Activated naive CD8-positive, alpha-beta T cell treated with anti-CD3 and anti-CD28 coated beads for 36 hours (primary cell): ENCODE measurements around the gene SMARCA1. TPM values are rescaled to one million over a fixed set of nuclear protein-coding genes. Genes with fewer than 3 reads are reported as not detected.

Experiments used
- DNase-seq: peaks from one replicate; pipeline ENCODE4 v3.0.0; 2021
- H3K27ac Mint-ChIP-seq: one replicate; pipeline ENCODE4 v1.8.0; 2022; ENCODE audit warnings: mild to moderate bottlenecking, moderate library complexity, mixed read lengths
- H3K27me3 Mint-ChIP-seq: one replicate; pipeline ENCODE4 v1.8.0; 2022; ENCODE audit warnings: mild to moderate bottlenecking, mixed read lengths
- H3K36me3 Mint-ChIP-seq: one replicate; pipeline ENCODE4 v1.8.0; 2021; ENCODE audit warnings: mild to moderate bottlenecking, mixed read lengths
- H3K4me1 Mint-ChIP-seq: one replicate; pipeline ENCODE4 v1.8.0; 2021; ENCODE audit warnings: mixed read lengths
- H3K4me3 Mint-ChIP-seq: one replicate; pipeline ENCODE4 v1.8.0; 2022; ENCODE audit warnings: mild to moderate bottlenecking, moderate library complexity, mixed read lengths
- H3K9me3 Mint-ChIP-seq: one replicate; pipeline ENCODE4 v1.8.0; 2022; ENCODE audit warnings: mixed read lengths
- total RNA-seq, 2 experiments: library from RNA; stranded (reverse); gene quantifications; one replicate each; pipeline ENCODE4 v1.2.3, GENCODE V29; 2021

Gene SMARCA1
- total RNA-seq, 2 experiments from 2014 or later = 0.40 to 0.47 TPM

DNA sequence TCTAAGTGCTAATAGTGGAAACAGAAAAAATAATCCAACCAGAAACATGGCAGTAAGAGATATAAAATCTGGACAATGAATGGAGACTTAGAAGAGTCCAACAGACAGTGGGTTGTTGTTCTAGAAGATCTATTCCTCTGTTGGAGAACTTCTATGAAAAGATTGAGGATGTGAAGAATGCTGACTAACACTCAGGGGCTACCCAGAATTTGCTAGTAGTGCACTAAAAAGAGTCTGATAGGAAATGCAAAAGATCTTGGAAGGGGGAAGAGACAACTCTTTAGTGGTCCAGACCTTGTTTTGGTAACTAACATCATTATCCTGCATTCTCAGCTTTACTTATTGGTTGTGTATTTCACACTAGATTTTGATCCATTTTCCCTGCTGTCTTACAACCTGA, 77.9 kb downstream of the SMARCA1 start:
- DNase-seq = no peak
- Mint-ChIP-seq H3K4me1 (no peaks in the 10 kb centered on the region), H3K36me3 (no peaks in the 10 kb centered on the region), H3K9me3 (no peaks in the 10 kb centered on the region), H3K4me3 (no peak overlapping the region), H3K27ac (no peak overlapping the region), H3K27me3 (no peaks in the 10 kb centered on the region)

DNA sequence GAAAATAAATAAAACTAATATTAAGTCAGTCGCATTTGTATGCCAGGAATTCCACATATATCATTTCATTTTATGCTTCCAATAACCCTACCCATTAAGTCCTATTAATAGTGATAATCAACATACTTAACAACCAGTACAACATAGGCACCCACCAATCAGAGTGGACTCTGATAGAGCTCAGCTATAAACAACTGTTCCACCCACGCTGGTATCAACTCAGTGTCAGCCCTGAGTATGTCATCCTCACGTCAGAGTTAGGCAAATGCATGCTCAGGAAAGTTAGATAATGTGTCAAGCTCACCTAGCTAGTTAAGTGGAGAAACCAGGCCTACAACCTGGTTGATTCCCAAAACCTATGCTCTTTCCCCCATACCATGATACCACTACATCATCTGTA, 89.3 kb downstream of the SMARCA1 start:
- DNase-seq = no peak
- H3K4me3 Mint-ChIP-seq = no peak overlapping the region
- H3K27me3 Mint-ChIP-seq = no peaks in the 10 kb centered on the region
- no peaks in the 10 kb centered on the region for H3K36me3 Mint-ChIP-seq
- no peak overlapping the region for H3K27ac Mint-ChIP-seq
- no peaks in the 10 kb centered on the region for H3K9me3 Mint-ChIP-seq
- no peaks in the 10 kb centered on the region for H3K4me1 Mint-ChIP-seq

GRCh38 chrX:129433461-129433860, 89.8 kb downstream of the SMARCA1 start:
- Mint-ChIP-seq H3K4me3 (no peak overlapping the region), H3K36me3 (no peaks in the 10 kb centered on the region), H3K27ac (no peak overlapping the region), H3K4me1 (no peaks in the 10 kb centered on the region), H3K27me3 (no peaks in the 10 kb centered on the region), H3K9me3 (no peaks in the 10 kb centered on the region)
- no peak for DNase-seq

DNA sequence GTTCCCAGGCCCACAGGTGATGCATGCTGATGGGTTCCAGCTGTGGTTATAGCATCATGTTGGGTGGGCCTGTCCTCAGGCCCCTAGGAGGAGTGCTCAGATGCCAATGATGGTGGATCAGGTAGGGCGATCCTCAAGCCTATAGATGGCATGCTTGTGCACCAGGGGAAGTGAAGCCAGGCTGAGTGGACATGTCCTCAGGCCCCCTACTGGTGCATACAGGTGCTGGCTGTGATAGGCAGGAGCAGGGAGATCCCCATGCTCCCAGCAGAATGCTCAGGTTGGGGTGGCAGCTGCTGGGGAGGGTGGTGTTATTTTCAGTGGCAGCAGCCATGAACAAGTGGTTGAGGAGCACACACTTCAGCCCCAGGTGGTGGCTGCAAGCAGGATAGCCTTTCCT, 96.0 kb downstream of the SMARCA1 start:
- H3K4me3 Mint-ChIP-seq = no peak overlapping the region
- H3K36me3 Mint-ChIP-seq = peaks cover 2% of the 10 kb centered on the region
- H3K9me3 Mint-ChIP-seq = peaks cover 11% of the 10 kb centered on the region
- DNase-seq = no peak
- H3K27ac Mint-ChIP-seq = no peak overlapping the region
- H3K27me3 Mint-ChIP-seq = no peaks in the 10 kb centered on the region
- H3K4me1 Mint-ChIP-seq = no peaks in the 10 kb centered on the region

- no peak overlapping the region for H3K4me3 Mint-ChIP-seq
- no peak overlapping the region for H3K27ac Mint-ChIP-seq
- no peaks in the 10 kb centered on the region for H3K27me3 Mint-ChIP-seq
- H3K9me3 Mint-ChIP-seq = peaks cover 20% of the 10 kb centered on the region
- no peak for DNase-seq
- no peaks in the 10 kb centered on the region for H3K4me1 Mint-ChIP-seq
- peaks cover 2% of the 10 kb centered on the region for H3K36me3 Mint-ChIP-seq
Measured at GRCh38 chrX:129423191-129423590, 100.1 kb downstream of the SMARCA1 start.

DNA sequence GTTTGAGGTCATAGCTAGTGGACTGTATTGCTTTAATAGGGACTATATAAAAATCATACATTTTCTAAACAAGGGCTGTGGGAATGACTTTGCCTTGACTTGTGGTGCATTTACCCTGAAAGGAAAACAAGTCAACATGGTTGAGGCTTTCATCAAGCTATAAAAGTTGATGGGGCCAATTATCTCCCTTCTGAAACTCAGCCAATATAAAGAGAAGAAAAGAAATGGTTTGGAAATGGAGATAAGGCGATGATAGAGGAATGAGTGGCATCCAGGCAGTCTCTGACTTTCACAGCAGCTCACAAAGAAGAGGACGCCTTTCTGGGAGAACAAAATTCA, 118.7 kb downstream of the SMARCA1 start:
- no peak for DNase-seq
- Mint-ChIP-seq H3K4me3 (no peak overlapping the region), H3K27me3 (no peaks in the 10 kb centered on the region), H3K4me1 (no peaks in the 10 kb centered on the region), H3K9me3 (no peaks in the 10 kb centered on the region), H3K27ac (no peak overlapping the region), H3K36me3 (no peaks in the 10 kb centered on the region)

GRCh38 chrX:129403974-129404669, 119.2 kb downstream of the SMARCA1 start:
- no peak overlapping the region for H3K4me3 Mint-ChIP-seq
- no peaks in the 10 kb centered on the region for H3K9me3 Mint-ChIP-seq
- H3K27me3 Mint-ChIP-seq = no peaks in the 10 kb centered on the region
- no peaks in the 10 kb centered on the region for H3K4me1 Mint-ChIP-seq
- DNase-seq = no peak
- H3K27ac Mint-ChIP-seq = no peak overlapping the region
- no peaks in the 10 kb centered on the region for H3K36me3 Mint-ChIP-seq

Other genes with a start within 250 kb of the SMARCA1 start
- gene OCRL, start 16.8 kb upstream of the SMARCA1 start, total RNA-seq = 1 to 10 TPM; 3.9 to 4.0 TPM
- 1 to 10 TPM; 2.4 to 2.6 TPM for gene APLN, start 131.5 kb upstream of the SMARCA1 start, total RNA-seq
- under 1 TPM; 0.12 to 0.32 TPM for gene XPNPEP2, start 215.5 kb upstream of the SMARCA1 start, total RNA-seq